GM11168 (cell line): Measurements from ENCODE around the gene GRK4.

Experiments used
- in situ Hi-C: fragments of 300-500 bp; cut with MboI; formaldehyde crosslinking; loops from one replicate; pipeline ENCODE4 v1.12.0; 2022; ENCODE audit warnings: low sequenced_read_pairs; ENCODE audit not compliant: unreplicated experiment

Gene GRK4

DNA sequence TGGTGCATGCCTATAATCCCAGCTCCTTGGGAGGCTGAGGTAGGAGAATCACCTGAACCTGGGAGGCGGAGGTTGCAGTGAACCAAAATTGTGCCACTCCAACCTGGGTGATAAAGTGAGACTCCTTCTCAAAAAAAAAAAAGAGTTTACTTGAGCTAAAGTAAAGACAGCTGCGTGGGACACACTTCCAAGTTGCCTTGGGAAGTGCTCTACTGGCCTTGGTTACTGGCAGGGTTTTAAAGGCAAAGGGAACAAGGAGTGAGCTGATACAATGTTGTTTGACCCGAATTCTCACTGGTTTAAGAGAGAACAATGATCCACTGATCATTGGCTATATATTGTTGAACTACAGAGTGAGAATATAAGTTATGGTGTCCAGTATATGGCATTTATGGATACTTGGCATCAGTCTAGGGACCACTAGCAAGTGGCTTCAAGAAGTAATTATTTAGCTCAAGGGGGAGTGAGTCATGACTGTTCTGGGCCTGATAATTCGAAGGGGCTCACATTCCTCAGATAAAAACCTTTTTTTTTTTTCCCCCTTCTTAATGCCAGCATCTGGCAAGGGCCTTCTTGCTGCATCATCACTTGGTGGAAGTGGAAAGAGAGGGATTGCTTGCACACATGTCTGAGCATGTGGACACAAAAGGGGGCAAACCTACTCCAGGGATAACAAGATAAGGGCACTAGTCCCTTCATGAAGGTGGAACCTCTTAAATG lies 32.3 kb downstream of the GRK4 start:
- in situ Hi-C loops = no loop called here

GRCh38 chr4:2996415-2996814 lies 33.0 kb downstream of the GRK4 start:
- in situ Hi-C loops = no loop called here

DNA sequence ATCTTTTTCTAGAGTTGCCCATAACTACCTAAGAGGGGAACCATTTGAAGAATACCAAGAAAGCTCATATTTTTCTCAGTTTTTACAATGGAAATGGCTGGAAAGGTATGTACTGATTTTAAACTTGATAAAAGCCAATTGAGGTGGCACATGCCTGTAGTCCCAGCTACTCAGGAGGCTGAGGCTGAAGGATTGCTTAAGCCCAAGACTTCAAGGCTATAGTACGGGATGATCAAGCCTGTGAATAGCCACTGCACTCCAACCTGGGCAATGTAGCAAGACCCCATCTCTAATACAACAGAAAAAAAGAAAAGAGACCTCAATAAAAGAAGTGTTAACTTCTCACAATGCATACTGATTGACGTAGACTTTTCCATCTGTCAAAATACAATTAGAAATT lies 44.4 kb downstream of the GRK4 start:
- in situ Hi-C loops = no loop called here

- in situ Hi-C loops = no loop called here
Measured at GRCh38 chr4:3009422-3009821, 46.1 kb downstream of the GRK4 start.

DNA sequence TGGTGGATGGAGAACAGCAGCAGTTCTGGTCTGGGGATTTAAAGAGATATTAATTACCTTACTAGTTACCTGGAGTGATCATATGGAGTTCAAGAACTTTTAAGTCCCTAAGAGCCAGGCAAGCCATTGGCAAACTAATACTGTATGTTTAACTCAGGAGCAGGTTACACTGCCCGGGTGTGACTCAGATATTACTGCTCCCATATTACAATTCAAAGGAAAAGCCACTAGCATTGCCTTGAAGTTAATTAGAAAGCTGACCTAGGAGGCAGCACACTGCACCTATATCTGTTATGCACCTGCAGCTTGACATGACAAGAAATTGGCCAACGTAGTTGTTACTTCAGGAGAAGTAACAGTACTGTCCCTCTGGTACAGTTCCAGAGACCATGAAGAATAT lies 47.2 kb downstream of the GRK4 start:
- in situ Hi-C loops = no loop called here

DNA sequence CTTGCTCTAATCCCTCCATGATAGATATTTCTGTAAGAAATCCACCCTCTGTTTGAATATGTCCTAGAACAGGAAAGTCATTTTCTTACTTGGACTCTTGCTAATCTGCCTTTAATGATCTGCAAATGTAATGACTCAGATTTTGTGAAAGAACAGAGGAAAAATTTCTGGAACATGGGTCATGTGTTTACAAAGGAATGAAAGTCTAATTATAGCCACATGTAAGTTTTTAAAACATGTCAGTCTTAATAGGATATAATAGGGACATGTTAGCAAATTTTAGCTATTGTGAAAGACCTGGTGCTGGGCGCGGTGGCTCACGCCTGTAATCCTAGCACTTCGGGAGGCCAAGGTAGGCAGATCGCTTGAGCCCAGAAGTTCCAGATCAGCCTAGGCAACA lies 47.6 kb downstream of the GRK4 start:
- in situ Hi-C loops = no loop called here

GRCh38 chr4:3011456-3012220 lies 48.3 kb downstream of the GRK4 start:
- in situ Hi-C loops = no loop called here

- in situ Hi-C loops = no loop called here
Measured at GRCh38 chr4:3013323-3013722, 50.0 kb downstream of the GRK4 start.

DNA sequence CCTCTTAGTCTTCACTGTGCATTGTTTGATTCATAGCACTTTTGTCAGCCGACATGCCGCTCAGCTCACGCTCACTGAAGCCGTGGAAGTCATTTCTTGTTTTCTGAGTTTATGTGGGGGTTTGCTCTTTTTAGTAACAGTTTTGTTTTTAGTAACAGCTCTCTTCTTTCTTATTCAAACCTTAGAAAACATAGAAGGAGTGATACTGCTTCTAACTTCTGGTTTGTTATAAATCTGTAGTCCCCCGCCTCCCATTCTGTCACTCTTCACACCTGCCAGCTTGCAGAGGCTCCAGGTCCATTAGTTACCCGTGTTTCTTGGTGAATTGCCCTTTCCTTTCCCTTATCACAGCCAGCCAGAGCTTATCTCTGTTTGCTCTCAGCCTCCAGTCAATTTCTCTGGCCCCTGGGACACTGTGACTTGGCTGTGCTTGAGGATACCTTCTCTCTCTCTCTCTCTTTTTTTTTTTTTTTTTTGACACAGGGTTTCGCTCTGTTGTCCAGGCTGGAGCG lies 50.5 kb downstream of the GRK4 start:
- in situ Hi-C loops = no loop called here

DNA sequence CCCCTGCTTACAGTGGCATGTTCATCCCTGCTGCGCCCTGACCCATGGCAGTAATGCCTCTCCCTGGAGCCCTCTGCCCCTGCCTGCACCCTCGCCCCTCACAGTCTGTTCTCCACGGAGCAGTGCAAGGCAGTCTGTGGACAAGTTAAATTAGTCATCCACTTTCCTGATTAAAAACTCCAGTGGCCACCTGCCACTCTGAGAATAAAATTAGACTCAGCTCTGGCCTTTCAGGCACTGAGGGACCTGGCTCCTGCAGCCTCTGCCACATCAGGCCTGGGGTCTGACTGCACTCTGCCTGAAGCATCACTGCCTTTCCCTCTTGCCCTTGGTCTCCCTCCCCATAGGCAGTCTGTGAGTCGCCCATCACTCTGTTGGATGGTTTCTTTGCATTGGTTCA lies 53.6 kb downstream of the GRK4 start:
- in situ Hi-C loops = no loop called here

DNA sequence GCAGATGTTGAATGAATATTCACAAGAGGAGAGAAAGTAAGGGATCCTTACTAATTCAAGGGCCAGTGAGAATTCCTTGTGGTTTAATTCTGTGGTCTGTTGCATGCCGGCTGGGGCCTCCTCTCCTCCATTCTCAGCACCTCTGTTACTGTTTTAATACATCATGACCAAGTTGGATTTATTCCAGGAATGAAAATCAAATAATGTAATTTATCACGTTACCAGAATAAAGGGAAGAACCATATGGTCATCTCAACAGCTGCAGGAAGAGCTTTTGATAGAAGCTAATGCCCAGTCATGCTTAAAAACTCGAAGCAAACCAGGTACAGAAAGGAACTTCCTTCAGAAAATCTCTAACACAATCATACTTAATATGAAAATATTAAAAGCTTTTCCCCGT lies 54.1 kb downstream of the GRK4 start:
- in situ Hi-C loops = no loop called here

DNA sequence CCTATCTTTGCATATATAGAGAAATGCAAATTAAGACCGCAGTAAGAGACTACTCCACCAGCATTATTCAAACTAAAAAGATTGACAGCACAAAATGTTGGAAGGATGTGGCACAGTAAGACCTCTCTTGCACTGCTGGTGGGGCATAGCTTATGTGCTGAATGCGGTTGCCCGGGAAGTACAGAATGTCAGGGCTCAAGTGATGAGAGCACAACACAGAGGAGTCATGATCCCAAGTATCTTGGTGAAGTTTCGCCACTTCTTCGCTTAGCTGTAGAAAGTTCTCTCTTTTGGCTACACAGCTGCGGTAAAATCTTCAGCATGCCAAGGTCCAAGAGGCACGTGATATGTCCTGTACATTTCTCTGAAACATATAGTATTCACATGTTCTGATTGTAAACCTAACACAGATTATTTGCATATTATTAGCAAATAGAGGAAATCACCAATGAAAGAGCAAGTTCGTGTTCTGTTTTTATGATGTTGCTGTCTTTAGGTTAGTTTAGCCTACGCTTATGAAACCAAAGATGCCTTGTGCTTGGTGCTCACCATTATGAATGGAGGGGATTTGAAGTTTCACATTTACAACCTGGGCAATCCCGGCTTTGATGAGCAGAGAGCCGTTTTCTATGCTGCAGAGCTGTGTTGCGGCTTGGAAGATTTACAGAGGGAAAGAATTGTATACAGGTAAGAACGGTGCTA lies 55.9 kb downstream of the GRK4 start:
- in situ Hi-C loops = no loop called here

DNA sequence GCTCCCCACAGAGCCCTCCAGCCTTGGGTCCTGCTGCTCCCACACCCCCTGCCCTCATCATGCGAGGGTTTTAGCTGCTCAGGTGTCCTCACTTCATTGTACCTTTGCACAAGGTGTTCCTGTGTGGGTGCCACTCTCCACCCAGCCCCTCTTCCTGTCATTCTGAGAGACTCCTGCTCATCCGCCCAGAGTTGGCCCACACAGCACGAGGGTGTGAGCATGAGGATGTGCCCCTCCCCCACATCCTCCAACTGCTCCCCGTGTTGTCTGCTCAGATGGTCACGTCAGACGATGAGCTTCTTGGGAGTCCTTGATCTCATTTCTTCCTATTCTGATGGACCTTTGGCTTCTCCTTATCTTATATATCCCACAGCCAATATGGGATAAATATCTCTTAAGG lies 57.8 kb downstream of the GRK4 start:
- in situ Hi-C loops = no loop called here

DNA sequence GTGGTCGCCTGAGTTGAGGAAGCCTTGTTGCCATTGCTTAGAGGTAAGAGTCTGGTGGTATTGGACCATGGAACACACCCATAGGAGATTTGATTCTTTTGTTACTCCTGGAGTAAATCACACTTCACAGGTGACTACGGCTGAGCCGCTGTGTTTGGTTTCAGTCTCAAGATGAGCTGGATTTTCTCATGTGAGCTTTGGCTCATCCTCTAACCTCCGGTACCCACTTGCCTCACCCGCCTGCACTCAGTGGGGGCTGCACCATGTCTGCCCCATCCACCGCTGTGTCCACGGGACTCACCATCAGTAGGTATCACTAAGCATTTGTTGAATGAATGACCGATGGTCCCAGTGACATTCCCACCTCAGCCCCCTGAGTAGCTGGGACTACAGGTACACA lies 58.3 kb downstream of the GRK4 start:
- in situ Hi-C loops = no loop called here

DNA sequence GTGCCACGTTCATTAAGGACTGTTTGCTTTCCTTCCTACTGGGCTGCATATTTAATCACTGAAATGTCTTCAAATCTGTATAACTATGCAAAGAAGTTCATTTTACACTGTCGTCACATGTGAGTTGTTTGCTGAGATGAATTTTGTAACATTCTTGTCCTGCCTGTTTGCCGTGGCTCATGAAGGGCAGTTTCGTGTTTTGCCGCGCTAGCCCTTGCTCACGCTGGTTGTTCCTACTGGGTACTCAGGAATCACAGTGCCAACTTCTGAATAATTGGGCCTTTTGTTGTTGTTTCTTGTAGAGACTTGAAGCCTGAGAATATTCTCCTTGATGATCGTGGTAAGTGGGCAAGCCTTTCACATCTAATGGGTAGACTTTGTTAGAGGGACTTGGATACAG lies 58.7 kb downstream of the GRK4 start:
- in situ Hi-C loops = no loop called here

- in situ Hi-C loops = no loop called here
Measured at GRCh38 chr4:3022651-3023050, 59.3 kb downstream of the GRK4 start.

DNA sequence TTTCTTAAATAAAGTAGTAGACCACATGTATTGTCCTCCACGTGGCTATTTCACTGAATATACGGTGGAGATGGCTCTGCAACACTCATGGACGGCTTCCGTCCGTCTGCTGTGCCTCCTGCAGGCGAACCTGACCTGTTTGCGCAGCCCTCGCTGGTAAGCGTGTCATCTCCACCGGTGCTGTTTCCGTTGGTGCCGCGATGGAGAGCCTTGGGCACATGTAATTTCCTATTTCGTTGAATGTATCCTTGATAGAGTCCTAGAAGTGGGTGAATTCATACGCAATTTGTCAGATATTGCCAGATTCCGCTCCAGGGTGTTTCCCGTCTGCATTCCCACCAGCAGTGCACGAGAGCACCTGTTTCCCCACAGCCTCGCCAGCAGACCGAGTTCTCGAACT lies 62.5 kb downstream of the GRK4 start:
- in situ Hi-C loops = no loop called here

- in situ Hi-C loops = no loop called here
Measured at GRCh38 chr4:3026540-3026939, 63.2 kb downstream of the GRK4 start.

DNA sequence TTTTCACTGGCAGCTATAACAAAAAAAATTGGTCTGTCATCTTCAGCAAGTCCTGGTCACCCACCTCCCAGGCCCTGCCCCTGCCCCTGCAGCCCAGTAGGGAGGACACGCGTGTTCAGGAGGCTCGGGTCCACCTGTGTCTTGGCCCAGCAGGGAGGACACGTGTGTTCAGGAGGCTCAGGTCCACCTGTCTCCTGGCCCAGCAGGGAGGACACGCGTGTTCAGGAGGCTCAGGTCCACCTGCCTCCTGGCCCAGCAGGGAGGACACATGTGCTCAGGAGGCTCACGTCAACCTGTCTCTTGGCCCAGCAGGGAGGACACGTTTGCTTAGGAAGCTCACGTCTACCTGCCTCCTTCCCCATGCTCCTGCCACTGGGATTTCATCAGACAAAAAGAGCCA lies 66.1 kb downstream of the GRK4 start:
- in situ Hi-C loops = no loop called here

GRCh38 chr4:3030566-3031356 lies 67.4 kb downstream of the GRK4 start:
- in situ Hi-C loops = loop anchor here (5.0 kb wide), 1 partner anchor 63 kb away; no protein-coding TSS in a partner anchor
